HEK293 (cell line): ENCODE measurements around the gene TGFB2.

Source experiments
- FEZF1 ChIP-seq: fragments of 450-650 bp; formaldehyde crosslinking; IDR thresholded peaks from 2 replicates; pipeline ENCODE4 v1.5.1; 2016; ENCODE audit warnings: missing biosample characterization, missing genetic modification characterization
- GLI2 ChIP-seq: fragments of 450-650 bp; formaldehyde crosslinking; IDR thresholded peaks from 2 replicates; pipeline ENCODE4; 2017; ENCODE audit warnings: missing biosample characterization, missing genetic modification characterization, low read depth, borderline replicate concordance
- GLIS1 ChIP-seq: fragments of 450-650 bp; formaldehyde crosslinking; IDR thresholded peaks from 2 replicates; pipeline ENCODE4 v1.5.1; 2016; ENCODE audit warnings: missing biosample characterization, missing genetic modification characterization
- IKZF3 ChIP-seq: fragments of 450-650 bp; IDR thresholded peaks from 2 replicates; pipeline ENCODE4 v1.5.0; 2018; ENCODE audit warnings: missing biosample characterization, mild to moderate bottlenecking, missing genetic modification characterization, moderate library complexity
- KLF8 ChIP-seq: fragments of 450-650 bp; formaldehyde crosslinking; IDR thresholded peaks from 2 replicates; pipeline ENCODE4 v1.5.1; 2016; ENCODE audit warnings: missing biosample characterization, missing genetic modification characterization
- SP3 ChIP-seq: fragments of 450-650 bp; formaldehyde crosslinking; IDR thresholded peaks from 2 replicates; pipeline ENCODE4 v1.5.1; 2016; ENCODE audit warnings: missing biosample characterization, missing genetic modification characterization
- TCF7L2 ChIP-seq: IDR thresholded peaks from 2 replicates; pipeline ENCODE4 v1.6.1; 2011; ENCODE audit warnings: low read depth, mild to moderate bottlenecking, inconsistent platforms, low read length, moderate library complexity, borderline replicate concordance
- ZBTB1 ChIP-seq: fragments of 450-650 bp; formaldehyde crosslinking; IDR thresholded peaks from 2 replicates; pipeline ENCODE4 v1.5.1; 2016; ENCODE audit warnings: missing biosample characterization, missing genetic modification characterization
- ZFP69B ChIP-seq: fragments of 450-650 bp; formaldehyde crosslinking; IDR thresholded peaks from 2 replicates; pipeline ENCODE4 v1.5.1; 2016; ENCODE audit warnings: missing biosample characterization, missing genetic modification characterization
- ZNF112 ChIP-seq: fragments of 450-650 bp; formaldehyde crosslinking; IDR thresholded peaks from 2 replicates; pipeline ENCODE4 v1.5.0; 2017; ENCODE audit warnings: missing biosample characterization, missing genetic modification characterization
- ZNF223 ChIP-seq: fragments of 450-650 bp; formaldehyde crosslinking; IDR thresholded peaks from 2 replicates; pipeline ENCODE4 v1.5.1; 2016; ENCODE audit warnings: missing biosample characterization, missing genetic modification characterization
- ZNF239 ChIP-seq: fragments of 450-650 bp; formaldehyde crosslinking; IDR thresholded peaks from 2 replicates; pipeline ENCODE4 v1.5.1; 2016; ENCODE audit warnings: missing biosample characterization, missing genetic modification characterization
- ZNF37A ChIP-seq: fragments of 450-650 bp; IDR thresholded peaks from 2 replicates; pipeline ENCODE4 v1.5.1; 2018; ENCODE audit warnings: missing biosample characterization, missing genetic modification characterization
- ZNF394 ChIP-seq: fragments of 450-650 bp; formaldehyde crosslinking; IDR thresholded peaks from 2 replicates; pipeline ENCODE4 v1.5.1; 2016; ENCODE audit warnings: missing biosample characterization, missing genetic modification characterization, mild to moderate bottlenecking, moderate library complexity, borderline replicate concordance
- ZNF423 ChIP-seq: fragments of 450-650 bp; formaldehyde crosslinking; IDR thresholded peaks from 2 replicates; pipeline ENCODE4 v1.5.1; 2016; ENCODE audit warnings: missing biosample characterization, missing genetic modification characterization
- ZNF530 ChIP-seq: fragments of 450-650 bp; formaldehyde crosslinking; IDR thresholded peaks from 2 replicates; pipeline ENCODE4 v1.5.1; 2016; ENCODE audit warnings: low read depth, missing biosample characterization, missing genetic modification characterization
- ZNF561 ChIP-seq: fragments of 450-650 bp; IDR thresholded peaks from 2 replicates; pipeline ENCODE4 v1.5.1; 2018; ENCODE audit warnings: missing biosample characterization, missing genetic modification characterization, borderline replicate concordance
- ZNF585B ChIP-seq: fragments of 450-650 bp; formaldehyde crosslinking; IDR thresholded peaks from 2 replicates; pipeline ENCODE4 v1.5.1; 2016; ENCODE audit warnings: missing biosample characterization, missing genetic modification characterization
- ZNF610 ChIP-seq: fragments of 450-650 bp; formaldehyde crosslinking; IDR thresholded peaks from 2 replicates; pipeline ENCODE4 v1.5.1; 2016; ENCODE audit warnings: missing biosample characterization, missing genetic modification characterization, borderline replicate concordance
- ZNF654 ChIP-seq: fragments of 450-650 bp; formaldehyde crosslinking; IDR thresholded peaks from 2 replicates; pipeline ENCODE4 v1.5.1; 2016; ENCODE audit warnings: low read depth, missing biosample characterization, missing genetic modification characterization
- ZNF677 ChIP-seq: fragments of 450-650 bp; IDR thresholded peaks from 2 replicates; pipeline ENCODE4 v1.5.0; 2018; ENCODE audit warnings: missing biosample characterization, mild to moderate bottlenecking, missing genetic modification characterization, moderate library complexity
- ZNF747 ChIP-seq: fragments of 450-650 bp; formaldehyde crosslinking; IDR thresholded peaks from 2 replicates; pipeline ENCODE4 v1.5.1; 2016; ENCODE audit warnings: missing biosample characterization, missing genetic modification characterization
- ZSCAN23 ChIP-seq: fragments of 450-650 bp; formaldehyde crosslinking; IDR thresholded peaks from 2 replicates; pipeline ENCODE4 v1.5.1; 2016; ENCODE audit warnings: missing biosample characterization, missing genetic modification characterization
- TF ChIP-seq, protein P1 (sequence below): fragments of 450-650 bp; formaldehyde crosslinking; IDR thresholded peaks from 2 replicates; pipeline ENCODE4 v1.5.1; 2017; ENCODE audit warnings: missing biosample characterization, mild to moderate bottlenecking, missing genetic modification characterization, moderate library complexity
- TF ChIP-seq, protein P2 (sequence below): fragments of 450-650 bp; formaldehyde crosslinking; IDR thresholded peaks from 2 replicates; pipeline ENCODE4 v1.5.0; 2017; ENCODE audit warnings: missing biosample characterization, missing genetic modification characterization, borderline replicate concordance
- TF ChIP-seq, protein P3 (sequence below): fragments of 450-650 bp; formaldehyde crosslinking; optimal IDR thresholded peaks from 2 replicates; pipeline ENCODE3; 2016; ENCODE audit warnings: missing biosample characterization, mild to moderate bottlenecking, missing genetic modification characterization
- TF ChIP-seq, protein P4 (sequence below): fragments of 450-650 bp; formaldehyde crosslinking; IDR thresholded peaks from 2 replicates; pipeline ENCODE4 v1.5.1; 2017; ENCODE audit warnings: missing biosample characterization, missing genetic modification characterization
- TF ChIP-seq, protein P5 (sequence below): fragments of 450-650 bp; formaldehyde crosslinking; IDR thresholded peaks from 2 replicates; pipeline ENCODE4 v1.5.1; 2016; ENCODE audit warnings: missing biosample characterization, missing genetic modification characterization
- TF ChIP-seq, protein P6 (sequence below): fragments of 450-650 bp; formaldehyde crosslinking; IDR thresholded peaks from 2 replicates; pipeline ENCODE4 v1.5.1; 2016; ENCODE audit warnings: missing biosample characterization, missing genetic modification characterization

The TGFB2 gene

DNA sequence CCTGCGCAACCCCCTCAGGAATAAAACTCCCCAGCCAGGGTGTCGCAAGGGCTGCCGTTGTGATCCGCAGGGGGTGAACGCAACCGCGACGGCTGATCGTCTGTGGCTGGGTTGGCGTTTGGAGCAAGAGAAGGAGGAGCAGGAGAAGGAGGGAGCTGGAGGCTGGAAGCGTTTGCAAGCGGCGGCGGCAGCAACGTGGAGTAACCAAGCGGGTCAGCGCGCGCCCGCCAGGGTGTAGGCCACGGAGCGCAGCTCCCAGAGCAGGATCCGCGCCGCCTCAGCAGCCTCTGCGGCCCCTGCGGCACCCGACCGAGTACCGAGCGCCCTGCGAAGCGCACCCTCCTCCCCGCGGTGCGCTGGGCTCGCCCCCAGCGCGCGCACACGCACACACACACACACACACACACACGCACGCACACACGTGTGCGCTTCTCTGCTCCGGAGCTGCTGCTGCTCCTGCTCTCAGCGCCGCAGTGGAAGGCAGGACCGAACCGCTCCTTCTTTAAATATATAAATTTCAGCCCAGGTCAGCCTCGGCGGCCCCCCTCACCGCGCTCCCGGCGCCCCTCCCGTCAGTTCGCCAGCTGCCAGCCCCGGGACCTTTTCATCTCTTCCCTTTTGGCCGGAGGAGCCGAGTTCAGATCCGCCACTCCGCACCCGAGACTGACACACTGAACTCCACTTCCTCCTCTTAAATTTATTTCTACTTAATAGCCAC is 696 bp downstream of the TGFB2 start (continued):
- TF ChIP-seq, protein P1, sequence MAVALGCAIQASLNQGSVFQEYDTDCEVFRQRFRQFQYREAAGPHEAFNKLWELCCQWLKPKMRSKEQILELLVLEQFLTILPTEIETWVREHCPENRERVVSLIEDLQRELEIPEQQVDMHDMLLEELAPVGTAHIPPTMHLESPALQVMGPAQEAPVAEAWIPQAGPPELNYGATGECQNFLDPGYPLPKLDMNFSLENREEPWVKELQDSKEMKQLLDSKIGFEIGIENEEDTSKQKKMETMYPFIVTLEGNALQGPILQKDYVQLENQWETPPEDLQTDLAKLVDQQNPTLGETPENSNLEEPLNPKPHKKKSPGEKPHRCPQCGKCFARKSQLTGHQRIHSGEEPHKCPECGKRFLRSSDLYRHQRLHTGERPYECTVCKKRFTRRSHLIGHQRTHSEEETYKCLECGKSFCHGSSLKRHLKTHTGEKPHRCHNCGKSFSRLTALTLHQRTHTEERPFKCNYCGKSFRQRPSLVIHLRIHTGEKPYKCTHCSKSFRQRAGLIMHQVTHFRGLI (tag by site-specific recombination), result no peak; the same call in 1 of the 2 replicates
- no peak for TF ChIP-seq IKZF3 (tag by site-specific recombination)
- 0 out of 2 replicates have a peak, but pooled peaks have one; percentile 12 for TF ChIP-seq KLF8
- no peak for TF ChIP-seq ZNF112 (tag by site-specific recombination)
- no peak for TF ChIP-seq ZNF530 (tag by site-specific recombination)
- TF ChIP-seq ZNF677 (tag by site-specific recombination), result no peak
- no peak for TF ChIP-seq ZNF239 (tag by site-specific recombination)
- peak; percentile 25; the same call in 1 of the 2 replicates for TF ChIP-seq ZBTB1 (tag by site-specific recombination)
- TF ChIP-seq ZNF37A (tag by site-specific recombination), result no peak
- no peak for TF ChIP-seq GLI2 (tag by site-specific recombination)
- no peak for TF ChIP-seq ZNF610 (tag by site-specific recombination)
- no peak for TF ChIP-seq TCF7L2
- 0 out of 2 replicates have a peak, but pooled peaks have one; percentile 7 for TF ChIP-seq FEZF1 (tag by site-specific recombination)
- peak; percentile 72 for TF ChIP-seq GLIS1 (tag by site-specific recombination)
- peak; percentile 53; the same call in 1 of the 2 replicates for TF ChIP-seq ZNF394 (tag by site-specific recombination)
- TF ChIP-seq, protein P2, sequence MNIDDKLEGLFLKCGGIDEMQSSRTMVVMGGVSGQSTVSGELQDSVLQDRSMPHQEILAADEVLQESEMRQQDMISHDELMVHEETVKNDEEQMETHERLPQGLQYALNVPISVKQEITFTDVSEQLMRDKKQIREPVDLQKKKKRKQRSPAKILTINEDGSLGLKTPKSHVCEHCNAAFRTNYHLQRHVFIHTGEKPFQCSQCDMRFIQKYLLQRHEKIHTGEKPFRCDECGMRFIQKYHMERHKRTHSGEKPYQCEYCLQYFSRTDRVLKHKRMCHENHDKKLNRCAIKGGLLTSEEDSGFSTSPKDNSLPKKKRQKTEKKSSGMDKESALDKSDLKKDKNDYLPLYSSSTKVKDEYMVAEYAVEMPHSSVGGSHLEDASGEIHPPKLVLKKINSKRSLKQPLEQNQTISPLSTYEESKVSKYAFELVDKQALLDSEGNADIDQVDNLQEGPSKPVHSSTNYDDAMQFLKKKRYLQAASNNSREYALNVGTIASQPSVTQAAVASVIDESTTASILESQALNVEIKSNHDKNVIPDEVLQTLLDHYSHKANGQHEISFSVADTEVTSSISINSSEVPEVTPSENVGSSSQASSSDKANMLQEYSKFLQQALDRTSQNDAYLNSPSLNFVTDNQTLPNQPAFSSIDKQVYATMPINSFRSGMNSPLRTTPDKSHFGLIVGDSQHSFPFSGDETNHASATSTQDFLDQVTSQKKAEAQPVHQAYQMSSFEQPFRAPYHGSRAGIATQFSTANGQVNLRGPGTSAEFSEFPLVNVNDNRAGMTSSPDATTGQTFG (tag by site-specific recombination), result no peak
- TF ChIP-seq, protein P3, sequence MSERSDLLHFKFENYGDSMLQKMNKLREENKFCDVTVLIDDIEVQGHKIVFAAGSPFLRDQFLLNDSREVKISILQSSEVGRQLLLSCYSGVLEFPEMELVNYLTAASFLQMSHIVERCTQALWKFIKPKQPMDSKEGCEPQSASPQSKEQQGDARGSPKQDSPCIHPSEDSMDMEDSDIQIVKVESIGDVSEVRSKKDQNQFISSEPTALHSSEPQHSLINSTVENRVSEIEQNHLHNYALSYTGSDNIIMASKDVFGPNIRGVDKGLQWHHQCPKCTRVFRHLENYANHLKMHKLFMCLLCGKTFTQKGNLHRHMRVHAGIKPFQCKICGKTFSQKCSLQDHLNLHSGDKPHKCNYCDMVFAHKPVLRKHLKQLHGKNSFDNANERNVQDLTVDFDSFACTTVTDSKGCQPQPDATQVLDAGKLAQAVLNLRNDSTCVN (tag by site-specific recombination), result peak; percentile 100
- TF ChIP-seq, protein P4, sequence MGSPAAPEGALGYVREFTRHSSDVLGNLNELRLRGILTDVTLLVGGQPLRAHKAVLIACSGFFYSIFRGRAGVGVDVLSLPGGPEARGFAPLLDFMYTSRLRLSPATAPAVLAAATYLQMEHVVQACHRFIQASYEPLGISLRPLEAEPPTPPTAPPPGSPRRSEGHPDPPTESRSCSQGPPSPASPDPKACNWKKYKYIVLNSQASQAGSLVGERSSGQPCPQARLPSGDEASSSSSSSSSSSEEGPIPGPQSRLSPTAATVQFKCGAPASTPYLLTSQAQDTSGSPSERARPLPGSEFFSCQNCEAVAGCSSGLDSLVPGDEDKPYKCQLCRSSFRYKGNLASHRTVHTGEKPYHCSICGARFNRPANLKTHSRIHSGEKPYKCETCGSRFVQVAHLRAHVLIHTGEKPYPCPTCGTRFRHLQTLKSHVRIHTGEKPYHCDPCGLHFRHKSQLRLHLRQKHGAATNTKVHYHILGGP (tag by site-specific recombination), result no peak
- TF ChIP-seq, protein P5, sequence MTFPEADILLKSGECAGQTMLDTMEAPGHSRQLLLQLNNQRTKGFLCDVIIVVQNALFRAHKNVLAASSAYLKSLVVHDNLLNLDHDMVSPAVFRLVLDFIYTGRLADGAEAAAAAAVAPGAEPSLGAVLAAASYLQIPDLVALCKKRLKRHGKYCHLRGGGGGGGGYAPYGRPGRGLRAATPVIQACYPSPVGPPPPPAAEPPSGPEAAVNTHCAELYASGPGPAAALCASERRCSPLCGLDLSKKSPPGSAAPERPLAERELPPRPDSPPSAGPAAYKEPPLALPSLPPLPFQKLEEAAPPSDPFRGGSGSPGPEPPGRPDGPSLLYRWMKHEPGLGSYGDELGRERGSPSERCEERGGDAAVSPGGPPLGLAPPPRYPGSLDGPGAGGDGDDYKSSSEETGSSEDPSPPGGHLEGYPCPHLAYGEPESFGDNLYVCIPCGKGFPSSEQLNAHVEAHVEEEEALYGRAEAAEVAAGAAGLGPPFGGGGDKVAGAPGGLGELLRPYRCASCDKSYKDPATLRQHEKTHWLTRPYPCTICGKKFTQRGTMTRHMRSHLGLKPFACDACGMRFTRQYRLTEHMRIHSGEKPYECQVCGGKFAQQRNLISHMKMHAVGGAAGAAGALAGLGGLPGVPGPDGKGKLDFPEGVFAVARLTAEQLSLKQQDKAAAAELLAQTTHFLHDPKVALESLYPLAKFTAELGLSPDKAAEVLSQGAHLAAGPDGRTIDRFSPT (tag by site-specific recombination), result no peak
- TF ChIP-seq ZNF223, result no peak
- peak; percentile 84 for TF ChIP-seq ZNF561 (tag by site-specific recombination)
- TF ChIP-seq ZNF654 (tag by site-specific recombination), result no peak
- 0 out of 2 replicates have a peak, but pooled peaks have one; percentile 11 for TF ChIP-seq ZFP69B (tag by site-specific recombination)
- no peak for TF ChIP-seq ZNF585B (tag by site-specific recombination)
- peak; percentile 46; the same call in 1 of the 2 replicates for TF ChIP-seq SP3 (tag by site-specific recombination)
- TF ChIP-seq, protein P6, sequence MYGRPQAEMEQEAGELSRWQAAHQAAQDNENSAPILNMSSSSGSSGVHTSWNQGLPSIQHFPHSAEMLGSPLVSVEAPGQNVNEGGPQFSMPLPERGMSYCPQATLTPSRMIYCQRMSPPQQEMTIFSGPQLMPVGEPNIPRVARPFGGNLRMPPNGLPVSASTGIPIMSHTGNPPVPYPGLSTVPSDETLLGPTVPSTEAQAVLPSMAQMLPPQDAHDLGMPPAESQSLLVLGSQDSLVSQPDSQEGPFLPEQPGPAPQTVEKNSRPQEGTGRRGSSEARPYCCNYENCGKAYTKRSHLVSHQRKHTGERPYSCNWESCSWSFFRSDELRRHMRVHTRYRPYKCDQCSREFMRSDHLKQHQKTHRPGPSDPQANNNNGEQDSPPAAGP (tag by site-specific recombination), result 0 out of 2 replicates have a peak, but pooled peaks have one; percentile 51
- TF ChIP-seq ZNF423 (tag by site-specific recombination), result peak; percentile 97
- no peak for TF ChIP-seq ZSCAN23 (tag by site-specific recombination)
- no peak for TF ChIP-seq ZNF747 (tag by site-specific recombination)
